H1 (cell line): ENCODE measurements around the gene HACD4. TPM values are rescaled to one million over a fixed set of nuclear protein-coding genes. Genes with fewer than 3 reads are reported as not detected.

Experiments
- CTCF ChIA-PET: fragments of 300-600 bp; sonication (Branson Sonifier 250); formaldehyde crosslinking; loops from one replicate; lab custom pipeline; 2021; ENCODE audit not compliant: partially characterized antibody; lab: Charles Lee
- POLR2A ChIA-PET: fragments of 300-600 bp; sonication (Branson Sonifier 250); formaldehyde crosslinking; loops from one replicate; lab custom pipeline; 2021; ENCODE audit warnings: inconsistent platforms; ENCODE audit not compliant: partially characterized antibody; lab: Charles Lee
- DNase-seq, 2 experiments: peaks; one replicate each; pipeline versions ENCODE4 v3.0.0 to v3.0.0-alpha.2; 2010 to 2022; ENCODE audit warnings: low spot score in 2 of 2, low read depth in 1 of 2, mixed read lengths in 1 of 2
- FAIRE-seq: peaks from 2 replicates; lab custom pipeline; 2011; peaks lifted over from hg19 to GRCh38; lab: Jason Lieb, UNC
- H2AFZ ChIP-seq: 2 replicates; pipeline ENCODE4 v1.8.1; 2012; ENCODE audit warnings: low read length, inconsistent platforms
- H2AK5ac ChIP-seq: 2 replicates; pipeline ENCODE4 v1.6.1; 2013; ENCODE audit warnings: low read depth, low read length
- H2BK120ac ChIP-seq: replicated peaks from 2 replicates; pipeline ENCODE3; 2013; ENCODE audit warnings: low read depth, low read length, inconsistent platforms
- H2BK12ac ChIP-seq: 2 replicates; pipeline ENCODE4 v1.6.1; 2013; ENCODE audit warnings: low read depth, low read length
- H2BK15ac ChIP-seq: 2 replicates; pipeline ENCODE4 v1.6.1; 2013; ENCODE audit warnings: low read length
- H2BK20ac ChIP-seq: 2 replicates; pipeline ENCODE4 v1.6.1; 2013; ENCODE audit warnings: low read length
- H2BK5ac ChIP-seq: 2 replicates; pipeline ENCODE4 v1.6.1; 2013; ENCODE audit warnings: low read depth, low read length
- H3K14ac ChIP-seq: 2 replicates; pipeline ENCODE4 v1.6.1; 2013; ENCODE audit warnings: inconsistent platforms; ENCODE audit not compliant: insufficient read length
- H3K18ac ChIP-seq: 2 replicates; pipeline ENCODE4 v1.6.1; 2013; ENCODE audit warnings: low read length; ENCODE audit errors: extremely low read depth
- H3K23ac ChIP-seq: 2 replicates; pipeline ENCODE4 v1.6.1; 2013; ENCODE audit warnings: inconsistent platforms; ENCODE audit not compliant: insufficient read length
- H3K23me2 ChIP-seq: 2 replicates; pipeline ENCODE4 v1.6.1; 2013; ENCODE audit warnings: low read depth, low read length
- H3K27ac ChIP-seq: 2 replicates; pipeline ENCODE4 v1.6.1; 2011; ENCODE audit warnings: low read depth, low read length, inconsistent platforms
- H3K27me3 ChIP-seq, 4 experiments: replicated peaks in 1 of 4; 1 replicate in 1 of 4; 2 replicates in 3 of 4; pipeline versions ENCODE4 v1.6.1 to v1.8.1; 2011 to 2013; ENCODE audit warnings: low read length in 3 of 4, mild to moderate bottlenecking in 3 of 4, inconsistent platforms in 2 of 4, mixed read lengths in 2 of 4, moderate library complexity in 1 of 4; ENCODE audit not compliant: control insufficient read depth in 3 of 4, insufficient read depth in 3 of 4; ENCODE audit errors: extremely low read depth in 1 of 4
- H3K36me3 ChIP-seq, 4 experiments: 2 replicates each; pipeline versions ENCODE4 v1.6.1 to v1.8.1; 2011 to 2013; ENCODE audit warnings: mild to moderate bottlenecking in 4 of 4, low read length in 3 of 4, moderate library complexity in 2 of 4, control low read depth in 1 of 4, inconsistent platforms in 1 of 4; ENCODE audit not compliant: insufficient read depth in 4 of 4, control insufficient read depth in 2 of 4
- H3K4ac ChIP-seq: replicated peaks from 2 replicates; pipeline ENCODE3; 2013; ENCODE audit warnings: low read length, low read depth, mixed read lengths, inconsistent platforms; ENCODE audit not compliant: insufficient read length
- H3K4me1 ChIP-seq, 4 experiments: replicated peaks in 1 of 4; 1 replicate in 1 of 4; 2 replicates in 3 of 4; pipeline versions ENCODE4 v1.6.1 to v1.8.1; 2011 to 2013; ENCODE audit warnings: low read length in 3 of 4, inconsistent platforms in 2 of 4, mixed read lengths in 1 of 4; ENCODE audit not compliant: insufficient read depth in 4 of 4, control insufficient read depth in 3 of 4
- H3K4me2 ChIP-seq, 2 experiments: 2 replicates each; pipeline versions ENCODE4 v1.6.1 to v1.8.1; 2011 to 2013; ENCODE audit warnings: low read depth in 2 of 2, low read length in 2 of 2, control low read depth in 1 of 2, inconsistent platforms in 1 of 2, mild to moderate bottlenecking in 1 of 2; ENCODE audit not compliant: insufficient read depth in 1 of 2
- H3K4me3 ChIP-seq, 4 experiments: fragments of 200-600, 300-600 bp in 1 of 4; sonication (generic), shearing (Covaris generic), sonication (Bioruptor Twin) in 1 of 4; 2 replicates each; pipeline versions ENCODE4 v1.5.1 to v1.8.1; 2011 to 2016; ENCODE audit warnings: low read length in 4 of 4, low read depth in 3 of 4, control low read depth in 2 of 4, inconsistent platforms in 2 of 4, mild to moderate bottlenecking in 2 of 4, mixed read lengths in 1 of 4, moderate library complexity in 1 of 4; ENCODE audit not compliant: insufficient read depth in 2 of 4; ENCODE audit errors: extremely low read depth in 1 of 4
- H3K56ac ChIP-seq: replicated peaks from 2 replicates; pipeline ENCODE3; 2013; ENCODE audit warnings: low read depth, mild to moderate bottlenecking, mixed read lengths, low read length, inconsistent platforms; ENCODE audit not compliant: insufficient read length
- H3K79me1 ChIP-seq: 2 replicates; pipeline ENCODE4 v1.6.1; 2013; ENCODE audit warnings: low read depth, low read length, control low read depth
- H3K79me2 ChIP-seq, 2 experiments: 2 replicates each; pipeline versions ENCODE4 v1.6.1 to v1.8.1; 2012 to 2013; ENCODE audit warnings: low read length in 2 of 2, mild to moderate bottlenecking in 2 of 2, inconsistent platforms in 1 of 2; ENCODE audit not compliant: insufficient read depth in 2 of 2, control insufficient read depth in 1 of 2
- H3K9ac ChIP-seq, 4 experiments: replicated peaks in 1 of 4; 1 replicate in 1 of 4; 2 replicates in 3 of 4; pipeline versions ENCODE4 v1.6.1 to v1.8.1; 2011 to 2013; ENCODE audit warnings: low read depth in 3 of 4, low read length in 3 of 4, control low read depth in 2 of 4, mild to moderate bottlenecking in 2 of 4, moderate library complexity in 2 of 4, inconsistent platforms in 1 of 4; ENCODE audit errors: extremely low read depth in 1 of 4
- H3K9me3 ChIP-seq, 2 experiments: 2 replicates each; pipeline versions ENCODE4 v1.6.1 to v1.8.1; 2012 to 2013; ENCODE audit warnings: mild to moderate bottlenecking in 2 of 2, moderate library complexity in 2 of 2, control low read depth in 1 of 2, inconsistent platforms in 1 of 2, low read depth in 1 of 2, low read length in 1 of 2, mixed read lengths in 1 of 2; ENCODE audit not compliant: insufficient read depth in 2 of 2
- H4K20me1 ChIP-seq, 2 experiments: replicated peaks in 1 of 2; 2 replicates each; pipeline versions ENCODE3 to v1.8.1; 2011 to 2013; ENCODE audit warnings: inconsistent platforms in 2 of 2, low read length in 2 of 2, mild to moderate bottlenecking in 1 of 2; ENCODE audit not compliant: insufficient read depth in 2 of 2, control insufficient read depth in 1 of 2
- H4K5ac ChIP-seq: 2 replicates; pipeline ENCODE4 v1.6.1; 2013; ENCODE audit warnings: low read length, low read depth, mixed read lengths, inconsistent platforms; ENCODE audit not compliant: insufficient read length
- H4K8ac ChIP-seq: 2 replicates; pipeline ENCODE4 v1.8.0; 2013; ENCODE audit warnings: mild to moderate bottlenecking, moderate library complexity, low read length, inconsistent platforms; ENCODE audit not compliant: insufficient read depth; ENCODE audit errors: extremely low read depth
- H4K91ac ChIP-seq: replicated peaks from 2 replicates; pipeline ENCODE3; 2013; ENCODE audit warnings: low read length, mixed read lengths, inconsistent platforms; ENCODE audit not compliant: insufficient read length
- BACH1 ChIP-seq: IDR thresholded peaks from 2 replicates; pipeline ENCODE4 v1.6.1; 2012; ENCODE audit warnings: low read length, improper control_type of control experiment
- BCL11A ChIP-seq, 2 experiments: IDR thresholded peaks; one replicate each; pipeline ENCODE4 v1.6.1; 2011; ENCODE audit warnings: low read depth in 2 of 2, low read length in 2 of 2, mild to moderate bottlenecking in 2 of 2
- CTBP2 ChIP-seq: IDR thresholded peaks from 2 replicates; pipeline ENCODE4 v1.7.0; 2011; ENCODE audit warnings: borderline replicate concordance, mild to moderate bottlenecking, moderate library complexity, mixed read lengths, low read length; ENCODE audit not compliant: insufficient read depth, insufficient read length
- POLR2A ChIP-seq, 2 experiments: IDR thresholded peaks; 1 replicate in 1 of 2; 2 replicates in 1 of 2; pipeline ENCODE4 v1.6.1; 2011; ENCODE audit warnings: low read depth in 2 of 2, low read length in 2 of 2, mild to moderate bottlenecking in 2 of 2; ENCODE audit errors: control extremely low read depth in 1 of 2
- RNF2 ChIP-seq: fragments of 200-900, 300-1000 bp; sonication (generic); IDR thresholded peaks from 2 replicates; pipeline ENCODE4 v1.7.1; 2016; ENCODE audit warnings: borderline replicate concordance, low read depth, mild to moderate bottlenecking, antibody characterized with exemption, low read length; ENCODE audit not compliant: poor library complexity, severe bottlenecking; ENCODE audit errors: missing control alignments
- WGBS, 2 experiments: shearing (Covaris generic) in 1 of 2; methylation state at CpG; one replicate each; pipeline versions ENCODE4 v1.1.6 to v1.1.7; 2013 to 2015; ENCODE audit warnings: low lambda C conversion rate in 2 of 2, mixed read lengths in 2 of 2, inconsistent platforms in 1 of 2, low coverage in 1 of 2, missing lambda C conversion rate in 1 of 2; ENCODE audit not compliant: insufficient replicate concordance in 2 of 2, insufficient coverage in 1 of 2, insufficient read length in 1 of 2; ENCODE audit errors: extremely low coverage in 1 of 2, missing lambda C conversion rate in 1 of 2; 5-methylcytosine and 5-hydroxymethylcytosine counted together
- polyA plus RNA-seq, 7 experiments: library from polyadenylated mRNA; depleted of rRNA in 3 of 7; stranded (reverse) in 5 of 7; unstranded in 2 of 7; fragments of >200 nt in 5 of 7; fragments of 200-250 nt in 2 of 7; gene quantifications; 1 replicate in 5 of 7; 2 replicates in 1 of 7; 4 replicates in 1 of 7; pipeline versions ENCODE4 v1.2.1 to v1.2.3, GENCODE V29; 2011 to 2013; ENCODE audit warnings: missing spikeins in 2 of 7, mixed read lengths in 2 of 7
- total RNA-seq: library from RNA; stranded (reverse); fragmentation: NEBNext Ultra II Directional; extraction: Animal tissue kit (Norgen Biotek cat#: 25700); gene quantifications from 2 replicates; pipeline ENCODE4 v1.2.1, GENCODE V29; 2021
- TF ChIP-seq, protein P1 (sequence below): IDR thresholded peaks from 2 replicates; pipeline ENCODE4 v1.6.1; 2012; ENCODE audit warnings: inconsistent platforms

HACD4 gene
- total and polyA plus RNA-seq, 2 of the 8 experiments (the other 6 are each of a cell fraction or from before 2014, with no cell fraction given), result 0.65 to 0.86 TPM

DNA sequence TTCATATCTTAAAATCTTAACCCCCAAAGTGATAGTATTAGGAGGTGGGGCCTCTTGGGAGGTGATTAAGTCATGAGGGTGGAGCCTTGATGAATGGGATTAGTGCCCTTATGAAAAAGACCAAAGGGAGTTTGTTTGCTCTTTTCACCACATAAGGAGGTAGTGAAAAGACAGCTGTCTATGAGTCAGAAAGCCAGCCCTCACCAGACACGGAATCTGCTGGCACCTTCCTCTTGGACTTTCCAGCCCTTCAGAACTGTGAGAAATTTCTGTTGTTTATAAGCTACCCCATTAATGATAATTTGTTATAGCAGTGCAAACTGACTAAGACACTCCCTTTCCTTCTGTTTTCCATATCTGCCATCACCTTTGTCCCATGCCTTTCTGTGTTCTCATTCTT lies 25.5 kb upstream of the HACD4 start:
- no peak overlapping the region for H3K4me2 ChIP-seq
- H2BK15ac ChIP-seq, result no peak overlapping the region
- no peaks in the 10 kb centered on the region for H3K9me3 ChIP-seq
- H2BK20ac ChIP-seq, result no peak overlapping the region
- H3K27ac ChIP-seq, result no peak overlapping the region
- H3K9ac ChIP-seq, result no peak overlapping the region
- H3K36me3 ChIP-seq, result no peaks in the 10 kb centered on the region
- no peak overlapping the region for H3K56ac ChIP-seq
- H2BK120ac ChIP-seq, result no peak overlapping the region
- H4K8ac ChIP-seq, result no peak overlapping the region
- H3K79me1 ChIP-seq, result no peaks in the 10 kb centered on the region
- H3K23me2 ChIP-seq, result no peaks in the 10 kb centered on the region
- H4K91ac ChIP-seq, result no peak overlapping the region
- H3K27me3 ChIP-seq, result no peaks in the 10 kb centered on the region
- TF ChIP-seq BACH1 (no peak), CTBP2 (no peak), POLR2A (IDR thresholded peaks at IDR 0.05; ENCODE audit: control extremely low read depth in 1 of 2, low read depth in 2 of 2, low read length in 2 of 2) (no peak), RNF2 (no peak), BCL11A (IDR thresholded peaks at IDR 0.05; ENCODE audit: low read depth in 2 of 2, low read length in 2 of 2) (no peak)
- TF ChIP-seq, protein P1, sequence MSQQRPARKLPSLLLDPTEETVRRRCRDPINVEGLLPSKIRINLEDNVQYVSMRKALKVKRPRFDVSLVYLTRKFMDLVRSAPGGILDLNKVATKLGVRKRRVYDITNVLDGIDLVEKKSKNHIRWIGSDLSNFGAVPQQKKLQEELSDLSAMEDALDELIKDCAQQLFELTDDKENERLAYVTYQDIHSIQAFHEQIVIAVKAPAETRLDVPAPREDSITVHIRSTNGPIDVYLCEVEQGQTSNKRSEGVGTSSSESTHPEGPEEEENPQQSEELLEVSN, result no peak
- no peak overlapping the region for H4K5ac ChIP-seq
- H3K23ac ChIP-seq, result no peak overlapping the region
- no peak overlapping the region for H3K14ac ChIP-seq
- no peak overlapping the region for H2AK5ac ChIP-seq
- H3K4ac ChIP-seq, result no peak overlapping the region
- FAIRE-seq, result no peak
- H3K79me2 ChIP-seq, result no peaks in the 10 kb centered on the region
- H3K18ac ChIP-seq, result no peak overlapping the region
- ChIA-PET POLR2A (no interaction called here), CTCF (interaction anchor here (0.9 to 1.3 kb wide), 3 partner anchors 10 to 172 kb away, joined by 3 to 6 read pairs (median 3); no protein-coding TSS in a partner anchor)
- H3K4me1 ChIP-seq, result no peaks in the 10 kb centered on the region
- H4K20me1 ChIP-seq, result no peaks in the 10 kb centered on the region
- no peak for DNase-seq
- no peak overlapping the region for H3K4me3 ChIP-seq
- no peak overlapping the region for H2BK5ac ChIP-seq
- no peak overlapping the region for H2AFZ ChIP-seq
- WGBS, 2 experiments, result 87% methylated on average over 1 of the region's 1 CpG; no CpG with 5 or more reads in 1 of the 2 experiments
- no peak overlapping the region for H2BK12ac ChIP-seq
